ENCODE results near the gene ACSM6. TPM values are rescaled to one million over a fixed set of nuclear protein-coding genes. Genes with fewer than 3 reads are reported as not detected.

The ACSM6 gene
- total RNA-seq, 1 donor = not detected

DNA sequence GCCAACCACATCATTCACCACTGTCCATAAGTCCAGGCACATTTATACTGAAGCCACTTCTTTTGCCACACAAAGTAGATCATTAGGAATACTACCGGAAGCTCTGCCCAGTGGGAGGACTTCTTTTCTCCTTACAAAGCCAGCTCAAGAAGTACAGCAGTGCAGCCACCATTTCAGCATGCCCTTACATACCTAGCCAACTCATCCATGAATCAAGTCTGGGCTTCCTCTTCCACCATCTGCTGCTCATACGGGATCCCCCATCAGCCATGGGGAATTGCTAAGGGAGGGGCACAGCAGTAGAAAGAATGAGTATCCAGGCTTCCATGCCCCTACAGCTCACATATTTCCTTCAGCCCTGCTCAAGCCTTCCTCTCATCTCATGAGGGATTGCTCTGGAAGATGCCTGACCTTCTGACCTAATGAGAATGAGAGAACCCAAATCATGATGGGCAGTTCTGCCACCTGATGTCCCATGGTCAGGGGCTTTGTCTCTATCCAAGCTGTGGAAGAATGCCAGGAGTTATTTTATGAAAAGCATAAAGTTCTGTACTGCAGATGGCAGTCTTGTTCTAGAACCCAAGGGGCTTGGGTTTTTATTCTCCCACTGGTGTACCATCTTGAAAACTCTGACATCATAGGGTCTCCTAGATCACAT, 39.5 kb downstream of the ACSM6 start:
- Histone ChIP-seq H3K4me2 (ENCODE audit: insufficient read depth, low read length) (no peak overlapping the region), H3K79me2 (ENCODE audit: insufficient read depth, low read length) (no peaks in the 10 kb centered on the region), H3K27me3 (ENCODE audit: insufficient read depth, low read length) (no peaks in the 10 kb centered on the region), H3K36me3 (ENCODE audit: insufficient read depth, low read length) (peaks cover 3% of the 10 kb centered on the region), H3K27ac (ENCODE audit: low read depth, low read length) (no peak overlapping the region), H3K4me1 (ENCODE audit: insufficient read depth, low read length) (peaks cover 47% of the 10 kb centered on the region), H2AFZ (ENCODE audit: low read length) (no peak overlapping the region), H3K4me3 (ENCODE audit: insufficient read depth, low read length) (no peak overlapping the region), H4K20me1 (ENCODE audit: insufficient read depth, low read length) (no peaks in the 10 kb centered on the region), H3K9me3 (ENCODE audit: low read depth, low read length) (no peaks in the 10 kb centered on the region)
- no peak for DNase-seq (ENCODE audit: insufficient read length, low spot score, missing footprints)
- TF ChIP-seq, protein P1, sequence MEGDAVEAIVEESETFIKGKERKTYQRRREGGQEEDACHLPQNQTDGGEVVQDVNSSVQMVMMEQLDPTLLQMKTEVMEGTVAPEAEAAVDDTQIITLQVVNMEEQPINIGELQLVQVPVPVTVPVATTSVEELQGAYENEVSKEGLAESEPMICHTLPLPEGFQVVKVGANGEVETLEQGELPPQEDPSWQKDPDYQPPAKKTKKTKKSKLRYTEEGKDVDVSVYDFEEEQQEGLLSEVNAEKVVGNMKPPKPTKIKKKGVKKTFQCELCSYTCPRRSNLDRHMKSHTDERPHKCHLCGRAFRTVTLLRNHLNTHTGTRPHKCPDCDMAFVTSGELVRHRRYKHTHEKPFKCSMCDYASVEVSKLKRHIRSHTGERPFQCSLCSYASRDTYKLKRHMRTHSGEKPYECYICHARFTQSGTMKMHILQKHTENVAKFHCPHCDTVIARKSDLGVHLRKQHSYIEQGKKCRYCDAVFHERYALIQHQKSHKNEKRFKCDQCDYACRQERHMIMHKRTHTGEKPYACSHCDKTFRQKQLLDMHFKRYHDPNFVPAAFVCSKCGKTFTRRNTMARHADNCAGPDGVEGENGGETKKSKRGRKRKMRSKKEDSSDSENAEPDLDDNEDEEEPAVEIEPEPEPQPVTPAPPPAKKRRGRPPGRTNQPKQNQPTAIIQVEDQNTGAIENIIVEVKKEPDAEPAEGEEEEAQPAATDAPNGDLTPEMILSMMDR (IDR thresholded peaks at IDR 0.05; ENCODE audit: extremely low read depth, low read depth, low read length) = no peak

DNA sequence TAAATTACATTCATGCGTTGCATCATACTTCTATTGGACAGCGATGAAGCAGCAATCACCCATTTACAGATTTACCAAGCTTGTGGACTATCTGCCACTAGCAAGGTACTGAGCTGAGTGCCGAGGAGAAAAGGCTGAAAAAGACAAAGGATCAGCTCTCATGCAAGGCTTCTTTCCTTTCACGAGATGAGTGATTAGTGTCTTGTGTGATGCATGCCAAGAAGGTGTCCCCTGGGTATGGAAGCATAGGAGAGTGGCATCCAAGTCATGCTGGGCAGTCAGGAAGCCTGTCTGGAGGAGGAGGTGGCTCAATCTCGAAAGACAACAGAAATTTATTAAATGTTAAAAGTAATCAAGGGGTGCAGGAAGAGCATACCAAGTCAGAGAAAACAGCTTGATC, 40.9 kb downstream of the ACSM6 start:
- DNase-seq (ENCODE audit: insufficient read length, low spot score, missing footprints) = no peak
- no peaks in the 10 kb centered on the region for H3K79me2 ChIP-seq (ENCODE audit: insufficient read depth, low read length)
- peak overlapping the region; percentile 22 for H3K4me2 ChIP-seq (ENCODE audit: insufficient read depth, low read length)
- H2AFZ ChIP-seq (ENCODE audit: low read length) = no peak overlapping the region
- no peaks in the 10 kb centered on the region for H3K9me3 ChIP-seq (ENCODE audit: low read depth, low read length)
- peaks cover 3% of the 10 kb centered on the region for H3K36me3 ChIP-seq (ENCODE audit: insufficient read depth, low read length)
- H3K27me3 ChIP-seq (ENCODE audit: insufficient read depth, low read length) = no peaks in the 10 kb centered on the region
- H3K4me1 ChIP-seq (ENCODE audit: insufficient read depth, low read length) = peaks cover 36% of the 10 kb centered on the region
- no peak overlapping the region for H3K4me3 ChIP-seq (ENCODE audit: insufficient read depth, low read length)
- H3K27ac ChIP-seq (ENCODE audit: low read depth, low read length) = peak overlapping the region; percentile 32
- H4K20me1 ChIP-seq (ENCODE audit: insufficient read depth, low read length) = no peaks in the 10 kb centered on the region
- TF ChIP-seq, protein P1 (IDR thresholded peaks at IDR 0.05; ENCODE audit: extremely low read depth, low read depth, low read length) = no peak

DNA sequence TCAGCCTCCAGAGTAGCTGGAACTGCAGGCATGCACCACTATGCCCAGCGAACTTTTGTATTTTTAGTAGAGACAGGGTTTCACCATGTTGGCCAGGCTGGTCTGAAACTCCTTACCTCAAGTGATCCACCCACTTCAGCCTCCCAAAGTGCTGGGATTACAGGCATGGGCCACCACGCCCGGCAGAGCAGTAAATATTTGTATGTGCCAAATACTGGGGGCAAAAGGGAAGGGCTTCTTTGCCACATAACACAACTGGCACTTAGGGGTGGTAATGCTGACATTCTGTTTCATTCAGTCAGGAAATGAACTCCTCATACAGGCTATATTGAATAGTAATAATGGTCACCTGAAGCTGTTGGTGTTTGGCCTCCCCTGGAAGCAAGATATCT, 41.6 kb downstream of the ACSM6 start:
- TF ChIP-seq, protein P1 (IDR thresholded peaks at IDR 0.05; ENCODE audit: extremely low read depth, low read depth, low read length) = no peak
- Histone ChIP-seq H3K27ac (ENCODE audit: low read depth, low read length) (peak overlapping the region; percentile 58), H3K36me3 (ENCODE audit: insufficient read depth, low read length) (peaks cover 7% of the 10 kb centered on the region), H3K79me2 (ENCODE audit: insufficient read depth, low read length) (no peaks in the 10 kb centered on the region), H3K27me3 (ENCODE audit: insufficient read depth, low read length) (no peaks in the 10 kb centered on the region), H3K4me1 (ENCODE audit: insufficient read depth, low read length) (peaks cover 28% of the 10 kb centered on the region), H2AFZ (ENCODE audit: low read length) (no peak overlapping the region), H4K20me1 (ENCODE audit: insufficient read depth, low read length) (no peaks in the 10 kb centered on the region), H3K9me3 (ENCODE audit: low read depth, low read length) (no peaks in the 10 kb centered on the region), H3K4me2 (ENCODE audit: insufficient read depth, low read length) (peak overlapping the region; percentile 49), H3K4me3 (ENCODE audit: insufficient read depth, low read length) (no peak overlapping the region)
- DNase-seq (ENCODE audit: insufficient read length, low spot score, missing footprints) = no peak

DNA sequence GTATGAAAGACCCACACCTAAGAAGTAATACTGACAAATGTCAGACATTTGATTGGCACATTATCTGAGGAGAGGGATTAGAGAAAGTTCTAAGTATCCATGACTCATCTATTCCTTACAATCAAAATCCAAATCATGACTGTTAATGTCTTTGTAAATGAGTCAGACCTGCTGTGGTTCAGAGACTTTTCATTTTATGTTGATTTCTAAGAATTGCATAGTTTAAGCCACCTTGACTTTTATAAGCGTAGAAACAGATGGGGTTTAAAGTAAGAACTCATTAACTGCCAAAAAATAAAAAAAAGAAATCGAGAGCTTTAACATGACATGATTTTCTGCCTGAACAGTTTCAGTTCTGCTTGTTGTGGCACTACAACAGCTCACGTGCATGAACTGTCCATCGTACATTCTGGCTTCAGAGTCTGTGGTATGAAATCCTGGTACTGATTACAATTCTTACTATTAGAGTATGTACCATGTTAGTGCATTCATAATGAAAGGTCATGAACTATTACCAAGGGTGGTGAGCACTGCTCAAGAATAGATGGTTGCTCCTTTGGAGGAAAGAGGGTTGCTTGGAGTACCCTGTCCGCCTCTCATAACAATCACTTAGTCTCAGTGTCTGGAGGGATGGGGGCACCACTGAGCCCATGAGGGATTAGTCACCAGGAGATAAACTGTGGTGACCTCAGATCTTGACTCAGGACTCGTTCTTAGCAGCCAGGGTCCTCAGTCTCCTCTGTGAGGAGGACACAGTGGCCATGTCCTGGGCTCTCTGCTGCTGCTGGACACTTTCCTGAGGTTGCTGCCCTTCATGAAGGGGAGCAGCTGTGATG, 42.2 kb downstream of the ACSM6 start:
- Histone ChIP-seq H3K4me3 (ENCODE audit: insufficient read depth, low read length) (peak overlapping the region; percentile 18), H3K4me1 (ENCODE audit: insufficient read depth, low read length) (peaks cover 27% of the 10 kb centered on the region), H3K27ac (ENCODE audit: low read depth, low read length) (peak overlapping the region; percentile 58), H3K27me3 (ENCODE audit: insufficient read depth, low read length) (no peaks in the 10 kb centered on the region), H4K20me1 (ENCODE audit: insufficient read depth, low read length) (no peaks in the 10 kb centered on the region), H3K9me3 (ENCODE audit: low read depth, low read length) (no peaks in the 10 kb centered on the region), H3K79me2 (ENCODE audit: insufficient read depth, low read length) (no peaks in the 10 kb centered on the region), H3K36me3 (ENCODE audit: insufficient read depth, low read length) (peaks cover 9% of the 10 kb centered on the region), H2AFZ (ENCODE audit: low read length) (no peak overlapping the region), H3K4me2 (ENCODE audit: insufficient read depth, low read length) (peak overlapping the region; percentile 49)
- DNase-seq (ENCODE audit: insufficient read length, low spot score, missing footprints) = no peak
- TF ChIP-seq, protein P1 (IDR thresholded peaks at IDR 0.05; ENCODE audit: extremely low read depth, low read depth, low read length) = no peak

Data from osteoblast (primary cell).